Measurements from ENCODE around the gene MAST1.
"Not testable (repeated sequence)": the region's sequence is repeated elsewhere in the genome, so short reads cannot be mapped to it uniquely, and the experiment has no call there.

The MAST1 gene

DNA sequence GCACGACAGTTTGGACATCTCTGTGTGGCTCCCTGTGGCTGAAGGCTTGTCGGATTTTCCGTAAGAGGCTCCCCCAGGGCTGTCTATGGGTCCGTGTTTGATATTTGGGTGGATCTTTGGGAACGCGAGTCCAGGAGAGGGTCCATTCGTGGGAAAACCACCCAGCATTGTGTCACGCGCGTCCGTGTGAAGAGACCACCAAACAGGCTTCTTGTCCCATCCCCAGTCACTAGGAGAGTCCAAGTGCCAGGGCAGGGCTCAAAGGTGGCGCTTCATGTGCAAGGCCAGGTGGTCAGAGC lies 46.3 kb downstream of the MAST1 start:
- H3K4me3 ChIP-seq (ENCODE audit: control insufficient read depth, low read depth, low read length): no peak overlapping the region
- TF ChIP-seq, protein P1, sequence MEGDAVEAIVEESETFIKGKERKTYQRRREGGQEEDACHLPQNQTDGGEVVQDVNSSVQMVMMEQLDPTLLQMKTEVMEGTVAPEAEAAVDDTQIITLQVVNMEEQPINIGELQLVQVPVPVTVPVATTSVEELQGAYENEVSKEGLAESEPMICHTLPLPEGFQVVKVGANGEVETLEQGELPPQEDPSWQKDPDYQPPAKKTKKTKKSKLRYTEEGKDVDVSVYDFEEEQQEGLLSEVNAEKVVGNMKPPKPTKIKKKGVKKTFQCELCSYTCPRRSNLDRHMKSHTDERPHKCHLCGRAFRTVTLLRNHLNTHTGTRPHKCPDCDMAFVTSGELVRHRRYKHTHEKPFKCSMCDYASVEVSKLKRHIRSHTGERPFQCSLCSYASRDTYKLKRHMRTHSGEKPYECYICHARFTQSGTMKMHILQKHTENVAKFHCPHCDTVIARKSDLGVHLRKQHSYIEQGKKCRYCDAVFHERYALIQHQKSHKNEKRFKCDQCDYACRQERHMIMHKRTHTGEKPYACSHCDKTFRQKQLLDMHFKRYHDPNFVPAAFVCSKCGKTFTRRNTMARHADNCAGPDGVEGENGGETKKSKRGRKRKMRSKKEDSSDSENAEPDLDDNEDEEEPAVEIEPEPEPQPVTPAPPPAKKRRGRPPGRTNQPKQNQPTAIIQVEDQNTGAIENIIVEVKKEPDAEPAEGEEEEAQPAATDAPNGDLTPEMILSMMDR (conservative IDR thresholded peaks at IDR 0.05; ENCODE audit: control insufficient read depth, insufficient read depth, low read depth, low read length): no peak
- DNase-seq (ENCODE audit: low read depth): no peak

DNA sequence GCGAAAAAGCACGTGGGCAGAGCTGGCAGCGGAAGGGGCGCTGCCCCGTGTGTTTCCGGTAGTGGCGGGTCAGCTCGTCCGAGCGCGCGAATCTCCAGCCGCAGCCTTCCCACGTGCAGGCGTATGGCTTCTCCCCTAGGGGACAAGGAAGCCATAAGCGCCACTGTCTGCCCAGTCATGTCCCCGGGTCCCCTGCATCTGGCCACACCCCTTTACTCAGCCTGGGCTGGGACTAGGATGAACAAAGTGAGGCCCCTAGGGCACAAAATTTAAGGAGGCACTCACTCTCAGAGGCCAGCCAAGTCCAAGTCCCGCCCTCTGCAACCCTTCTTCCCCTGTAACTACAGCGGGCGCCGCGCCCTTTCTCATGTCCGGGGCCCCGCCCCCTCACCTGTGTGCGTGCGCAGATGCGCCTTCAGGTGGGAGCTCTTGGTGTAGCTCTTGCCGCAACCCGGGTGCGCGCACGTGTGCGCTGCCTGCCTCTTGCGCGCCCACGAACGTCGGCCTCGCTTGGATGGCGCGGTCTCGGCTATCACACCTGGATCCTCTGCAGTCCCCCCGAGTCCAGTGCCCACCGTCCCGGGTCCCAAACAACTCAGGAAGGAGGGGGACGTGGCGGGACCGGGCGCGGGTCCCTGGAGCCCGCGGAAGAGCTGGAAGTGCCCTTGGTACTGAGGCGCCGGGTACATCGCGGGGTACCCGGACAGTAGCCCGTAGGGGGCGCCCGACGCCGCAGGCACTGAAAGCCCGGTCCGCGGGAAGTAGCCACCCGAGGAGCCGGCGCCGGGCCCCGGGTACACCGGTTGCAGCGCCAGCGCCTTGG lies 46.8 kb downstream of the MAST1 start:
- peak overlapping the region; percentile 7 for H3K4me3 ChIP-seq (ENCODE audit: control insufficient read depth, low read depth, low read length)
- TF ChIP-seq, protein P1 (conservative IDR thresholded peaks at IDR 0.05; ENCODE audit: control insufficient read depth, insufficient read depth, low read depth, low read length): peak; percentile 39
- DNase-seq (ENCODE audit: low read depth): peak; percentile 46

DNA sequence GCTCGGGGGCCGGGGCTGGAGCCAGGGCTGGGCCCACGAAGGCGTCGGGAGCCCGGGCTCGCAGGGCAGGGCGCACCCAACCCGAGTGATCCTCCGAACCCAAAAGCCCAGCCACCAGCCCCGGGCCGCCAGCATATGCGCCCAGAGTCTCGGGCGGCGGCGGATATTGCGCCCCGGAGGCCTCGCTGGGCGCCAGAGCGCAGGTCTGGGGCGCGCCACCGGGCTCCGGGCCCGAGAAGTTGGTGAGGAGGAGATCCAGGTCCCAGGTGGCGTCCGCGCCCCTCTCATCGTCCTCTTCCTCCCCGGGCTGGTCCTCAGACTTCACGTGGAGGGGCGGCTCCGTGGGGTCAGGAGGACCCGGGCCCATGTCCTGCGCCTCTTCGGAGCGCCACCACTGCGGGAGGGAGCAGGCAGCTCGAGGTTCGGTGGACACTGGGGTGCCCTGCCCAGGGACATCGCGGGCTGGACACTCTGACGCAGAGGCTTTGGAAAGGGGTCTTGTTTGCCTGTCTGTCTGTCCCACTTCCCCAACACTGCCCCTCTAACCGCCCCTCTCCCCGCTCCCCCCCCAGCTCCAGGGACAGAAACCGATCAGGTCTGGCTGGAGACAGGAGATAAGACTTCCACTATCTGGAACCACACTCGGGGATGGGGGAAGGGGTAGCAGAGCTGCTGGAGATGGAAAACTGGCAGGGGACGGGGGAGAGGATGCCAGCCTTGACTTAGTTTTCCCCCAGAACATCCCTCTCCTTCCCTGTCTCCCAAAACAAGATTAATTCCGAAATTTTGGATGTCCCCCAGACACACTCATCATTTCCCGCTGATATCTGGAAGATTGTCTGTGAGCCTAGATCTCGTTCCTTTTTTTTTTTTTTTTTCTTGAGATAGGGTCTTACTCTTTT lies 47.7 kb downstream of the MAST1 start:
- TF ChIP-seq, protein P1 (conservative IDR thresholded peaks at IDR 0.05; ENCODE audit: control insufficient read depth, insufficient read depth, low read depth, low read length): no peak
- H3K4me3 ChIP-seq (ENCODE audit: control insufficient read depth, low read depth, low read length): no peak overlapping the region
- no peak for DNase-seq (ENCODE audit: low read depth)

DNA sequence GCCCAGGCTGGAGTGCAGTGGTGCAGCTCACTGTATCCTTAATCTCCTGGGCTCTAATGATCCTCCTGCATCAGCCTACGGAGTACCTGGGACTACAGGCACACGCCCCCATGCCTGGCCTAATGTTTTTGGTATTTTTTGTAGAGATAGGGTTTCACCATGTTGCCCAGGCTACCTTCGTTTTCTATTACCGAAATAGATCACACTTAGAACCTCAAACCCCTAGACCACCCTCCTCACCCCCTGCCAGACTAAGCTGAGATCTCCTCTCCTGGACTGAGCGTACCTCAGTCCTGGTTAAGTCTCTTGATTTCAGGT lies 48.3 kb downstream of the MAST1 start:
- TF ChIP-seq, protein P1 (conservative IDR thresholded peaks at IDR 0.05; ENCODE audit: control insufficient read depth, insufficient read depth, low read depth, low read length): no peak
- no peak for DNase-seq (ENCODE audit: low read depth)
- no peak overlapping the region for H3K4me3 ChIP-seq (ENCODE audit: control insufficient read depth, low read depth, low read length)

DNA sequence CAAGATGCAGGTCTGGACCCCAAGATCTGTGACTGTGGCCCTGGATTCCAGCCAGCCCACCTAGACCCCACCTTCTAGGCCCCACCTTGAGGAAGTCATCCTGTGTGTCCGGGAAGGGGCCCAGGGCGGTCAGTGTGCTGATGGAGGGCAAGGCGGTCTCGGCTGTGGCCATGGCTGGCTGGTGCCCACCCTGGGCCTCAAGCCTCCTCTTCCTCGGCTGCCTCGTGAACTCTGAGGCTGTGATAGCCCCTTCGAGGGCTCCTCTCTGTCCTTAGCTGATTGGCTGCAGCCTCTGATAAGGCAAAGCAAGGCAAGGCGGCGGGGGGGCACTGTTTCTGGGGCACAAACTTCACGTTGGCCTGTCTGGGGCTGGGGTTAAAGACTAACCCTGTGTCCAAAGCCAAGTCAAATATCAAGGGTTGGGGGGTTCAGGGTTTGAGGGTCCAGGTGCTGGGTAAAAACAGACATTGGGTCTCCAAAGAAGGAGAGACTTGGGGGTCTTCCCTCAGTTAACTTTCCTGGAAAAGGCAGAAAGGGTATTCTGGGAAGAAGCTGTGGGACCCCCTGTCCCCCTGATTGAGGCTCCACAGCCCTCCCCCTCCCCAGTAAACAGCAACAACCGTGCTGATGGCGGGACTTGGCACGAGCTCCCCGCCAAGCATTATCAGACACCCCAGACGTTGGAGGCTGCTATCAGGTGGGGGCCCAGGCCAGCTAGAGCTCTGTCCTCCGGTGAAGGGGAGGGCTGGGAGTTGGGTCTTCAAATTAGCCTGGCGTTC lies 48.8 kb downstream of the MAST1 start, which contains the start of gene KLF1:
TSS of gene KLF1 (minus strand) at position 233 of the 779 bp plus-strand sequence. CDS start at position 172, 61 bp downstream.
- DNase-seq (ENCODE audit: low read depth): no peak
- TF ChIP-seq, protein P1 (conservative IDR thresholded peaks at IDR 0.05; ENCODE audit: control insufficient read depth, insufficient read depth, low read depth, low read length): no peak
- H3K4me3 ChIP-seq (ENCODE audit: control insufficient read depth, low read depth, low read length): no peak within 1 kb of the TSS

DNA sequence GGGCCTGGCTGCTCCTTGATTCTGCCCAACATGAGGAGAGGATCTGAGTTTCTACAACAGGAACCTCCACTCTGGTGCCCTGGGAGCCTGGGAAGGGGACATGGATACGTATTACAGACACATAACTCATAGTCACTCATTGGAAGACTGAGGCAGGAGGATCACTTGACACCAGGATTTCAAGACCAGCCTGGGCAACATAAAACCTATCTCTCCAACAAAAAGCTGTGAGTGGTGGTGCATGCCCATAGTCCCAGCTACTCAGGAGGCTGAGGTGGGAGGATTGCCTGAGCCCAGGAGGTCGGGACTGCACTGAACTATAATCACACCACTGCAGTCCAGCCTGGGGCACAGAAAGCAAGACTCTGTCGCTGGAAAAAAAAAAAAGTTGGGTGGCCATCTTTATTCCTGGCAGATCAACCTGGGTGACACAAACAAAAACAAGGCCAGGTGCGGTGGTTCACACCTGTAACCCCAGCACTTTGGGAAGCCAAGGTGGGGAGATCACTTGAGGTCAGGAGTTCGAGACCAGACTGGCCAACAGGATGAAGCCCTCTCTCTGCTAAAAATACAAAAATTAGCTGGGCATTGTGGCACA lies 49.8 kb downstream of the MAST1 start:
- DNase-seq (ENCODE audit: low read depth): no peak
- no peak overlapping the region for H3K4me3 ChIP-seq (ENCODE audit: control insufficient read depth, low read depth, low read length)
- TF ChIP-seq, protein P1 (conservative IDR thresholded peaks at IDR 0.05; ENCODE audit: control insufficient read depth, insufficient read depth, low read depth, low read length): no peak

DNA sequence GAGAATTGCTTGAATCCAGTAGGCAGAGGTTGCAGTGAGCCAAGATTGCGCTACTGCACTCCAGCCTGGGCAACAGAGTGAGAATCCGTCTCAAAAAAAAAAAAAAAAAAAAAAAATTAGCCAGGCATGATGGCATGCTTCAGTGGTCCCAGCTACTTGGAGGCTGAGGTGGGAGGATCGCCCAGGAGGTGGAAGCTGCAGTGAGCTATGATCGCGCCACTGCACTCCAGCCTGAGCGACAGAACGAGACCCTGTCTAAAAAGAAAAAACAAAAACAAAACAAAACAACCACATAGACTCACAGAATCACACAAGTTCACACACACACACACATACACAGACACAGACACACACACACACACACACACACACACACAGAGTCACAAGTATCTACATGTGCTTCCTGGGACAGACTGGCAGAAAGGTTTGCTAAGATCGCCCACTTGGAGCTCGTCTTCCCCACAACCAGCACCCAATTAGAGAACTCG lies 52.0 kb downstream of the MAST1 start:
- peak overlapping the region; percentile 31 for H3K4me3 ChIP-seq (ENCODE audit: control insufficient read depth, low read depth, low read length)
- DNase-seq (ENCODE audit: low read depth): not testable (repeated sequence)

All from fibroblast of mammary gland (primary cell).